Measurements from ENCODE around the gene AFG1L.

Gene AFG1L

DNA sequence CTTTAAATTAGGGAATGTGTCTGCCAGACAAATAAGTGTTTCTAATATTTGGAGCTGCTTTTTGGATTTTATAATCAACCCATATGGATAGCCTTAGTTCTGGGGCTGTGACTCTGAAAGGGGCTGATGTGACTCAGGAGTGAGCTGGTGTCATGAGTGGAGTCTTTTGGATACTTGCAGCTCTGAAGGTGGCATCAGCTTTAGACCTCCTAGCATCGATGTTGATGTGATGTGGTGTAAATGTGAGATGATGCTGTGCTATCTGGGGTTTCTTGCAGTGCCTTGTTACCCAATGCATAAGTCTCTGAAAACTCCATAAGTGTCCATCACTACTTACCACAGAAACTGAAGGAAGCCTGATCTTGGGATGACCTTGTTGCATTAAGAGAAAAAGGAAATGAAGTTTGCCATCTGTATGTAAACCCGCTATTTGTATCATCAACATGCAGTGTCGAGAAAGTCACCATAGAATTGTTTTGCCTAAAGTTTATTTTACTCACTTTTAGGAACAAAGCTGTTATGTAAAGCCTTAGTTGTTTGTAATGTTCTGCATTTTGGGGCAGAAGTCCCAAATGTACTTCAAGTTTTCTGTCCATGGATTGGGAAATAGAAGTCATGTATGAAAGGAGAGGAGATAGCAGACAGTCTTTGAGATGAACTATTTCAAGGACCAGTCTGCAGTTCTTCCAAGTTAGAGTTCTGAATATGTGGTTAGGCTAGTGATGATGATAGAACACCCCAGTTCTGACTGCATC, 273.9 kb downstream of the AFG1L start:
- peaks cover 3% of the 10 kb centered on the region for H3K36me3 ChIP-seq (ENCODE audit: control insufficient read depth, insufficient read depth, low read length)
- H3K9ac ChIP-seq (ENCODE audit: low read length) = no peak overlapping the region
- H3K4me1 ChIP-seq (ENCODE audit: control insufficient read depth, insufficient read depth, low read length) = peaks cover 28% of the 10 kb centered on the region
- H3K9me3 ChIP-seq (ENCODE audit: control insufficient read depth, low read length) = no peaks in the 10 kb centered on the region
- no peak overlapping the region for H3K4me3 ChIP-seq (ENCODE audit: low read length)
- no peaks in the 10 kb centered on the region for H3K27me3 ChIP-seq (ENCODE audit: control insufficient read depth, insufficient read depth, low read length)

DNA sequence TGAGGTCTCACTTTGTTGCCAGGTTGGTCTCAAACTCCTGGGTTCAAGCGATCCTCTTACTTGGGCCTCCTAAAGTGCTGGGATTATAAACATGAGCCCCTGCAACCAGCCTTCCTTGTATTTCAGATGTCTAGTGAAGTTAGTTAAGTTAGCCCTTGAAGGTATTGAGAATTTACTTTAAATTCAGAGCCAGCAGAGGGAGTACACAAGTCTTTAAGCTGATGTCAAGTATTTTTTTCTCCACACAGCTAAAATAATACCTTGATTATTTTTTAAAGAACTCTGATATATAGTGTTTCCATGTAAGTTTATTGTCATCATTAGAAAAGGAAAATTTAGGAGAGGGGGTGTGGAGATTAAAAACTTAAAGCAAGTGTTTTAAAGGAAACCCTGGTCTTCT, 275.7 kb downstream of the AFG1L start:
- peaks cover 3% of the 10 kb centered on the region for H3K36me3 ChIP-seq (ENCODE audit: control insufficient read depth, insufficient read depth, low read length)
- H3K9ac ChIP-seq (ENCODE audit: low read length) = no peak overlapping the region
- no peaks in the 10 kb centered on the region for H3K27me3 ChIP-seq (ENCODE audit: control insufficient read depth, insufficient read depth, low read length)
- no peaks in the 10 kb centered on the region for H3K9me3 ChIP-seq (ENCODE audit: control insufficient read depth, low read length)
- no peak overlapping the region for H3K4me3 ChIP-seq (ENCODE audit: low read length)
- peaks cover 15% of the 10 kb centered on the region for H3K4me1 ChIP-seq (ENCODE audit: control insufficient read depth, insufficient read depth, low read length)

DNA sequence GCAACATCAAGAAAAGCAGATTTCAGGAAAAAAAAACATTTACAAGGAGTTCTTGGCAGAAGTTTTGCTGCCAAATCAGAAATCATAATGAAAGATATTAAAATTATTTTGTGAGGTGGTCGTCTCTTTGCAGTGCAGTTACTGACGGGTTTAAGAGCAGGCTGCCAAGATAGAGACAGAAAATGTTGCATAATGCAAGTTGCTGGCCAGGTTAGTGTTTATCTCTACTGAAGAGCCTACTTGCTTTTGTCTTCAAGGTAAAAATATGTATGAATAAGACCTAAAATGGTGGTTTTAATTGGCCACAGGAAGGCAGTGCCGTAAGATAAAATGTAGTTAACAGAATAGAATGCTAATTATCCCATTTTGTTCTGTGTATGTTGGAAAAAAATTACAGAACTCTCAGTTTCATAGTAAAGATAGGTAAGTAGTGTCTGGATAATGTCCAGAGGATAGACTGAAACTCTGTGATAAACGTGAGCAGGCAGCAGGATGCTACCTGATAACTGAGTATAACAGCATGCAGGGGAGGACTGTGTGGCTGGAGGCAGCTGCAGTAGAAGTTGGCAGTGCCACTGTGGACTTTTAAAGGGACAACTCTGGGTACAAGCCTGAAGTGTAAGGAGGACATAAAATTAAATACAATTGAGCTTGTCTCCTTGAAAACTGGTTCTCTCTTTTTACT, 279.7 kb downstream of the AFG1L start:
- H3K36me3 ChIP-seq (ENCODE audit: control insufficient read depth, insufficient read depth, low read length) = no peaks in the 10 kb centered on the region
- no peaks in the 10 kb centered on the region for H3K9me3 ChIP-seq (ENCODE audit: control insufficient read depth, low read length)
- H3K9ac ChIP-seq (ENCODE audit: low read length) = no peak overlapping the region
- no peak overlapping the region for H3K4me3 ChIP-seq (ENCODE audit: low read length)
- no peaks in the 10 kb centered on the region for H3K27me3 ChIP-seq (ENCODE audit: control insufficient read depth, insufficient read depth, low read length)
- peaks cover 5% of the 10 kb centered on the region for H3K4me1 ChIP-seq (ENCODE audit: control insufficient read depth, insufficient read depth, low read length)

All from mucosa of stomach (tissue), 1 donor.